HG03432 (cell line): Measurements from ENCODE around the gene SLC39A2.
"Not testable (repeated sequence)": the region's sequence is repeated elsewhere in the genome, so short reads cannot be mapped to it uniquely, and the experiment has no call there.

Source experiments
- ATAC-seq: cut with Tn5 transposase; IDR thresholded peaks from one replicate; pipeline ENCODE4 v1.9.1; 2021; ENCODE audit warnings: mild to moderate bottlenecking, moderate library complexity; ENCODE audit not compliant: unreplicated experiment

The SLC39A2 gene

DNA sequence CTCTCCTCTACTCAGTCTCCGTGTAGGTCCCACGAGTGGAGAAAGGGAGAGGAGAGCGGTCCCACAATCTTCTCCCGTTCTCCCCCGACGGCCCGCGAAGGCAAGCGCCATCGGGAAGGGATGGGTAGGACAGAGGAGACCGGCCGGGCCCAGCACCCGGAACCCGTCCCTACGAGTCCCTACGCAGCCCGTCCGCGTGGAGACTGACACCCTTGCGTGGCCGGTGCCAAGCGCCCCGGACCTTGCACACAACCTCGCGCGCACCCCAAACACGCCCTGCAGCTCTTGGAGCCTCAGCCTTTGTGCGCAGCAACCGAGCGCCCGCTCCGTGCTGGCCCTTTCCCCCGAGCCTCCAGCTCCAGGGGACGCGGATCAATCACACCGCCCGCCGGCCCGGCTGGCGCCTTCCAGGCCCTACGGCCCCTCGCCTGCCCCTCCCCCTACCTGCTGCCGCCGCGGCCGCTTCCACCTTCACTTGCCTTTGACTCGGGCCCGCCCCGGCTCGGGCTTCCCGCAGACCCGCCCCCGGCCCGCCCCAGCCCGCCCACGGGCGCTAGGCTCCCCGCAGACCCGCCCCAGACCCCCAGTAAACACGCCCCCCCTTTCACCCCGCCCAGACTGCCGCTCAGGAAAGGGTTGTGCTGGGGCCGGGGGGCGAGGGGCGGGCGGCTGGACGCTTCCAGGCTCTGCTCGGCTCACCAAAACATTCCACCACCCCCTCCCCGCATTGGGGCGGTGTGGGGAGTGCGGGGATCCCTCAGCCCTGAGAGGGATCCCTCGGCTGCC, 25.7 kb downstream of the SLC39A2 start, which contains the start of gene NDRG2:
Gene NDRG2 (minus strand): TSS at position 477 of the 786 bp plus-strand sequence. CDS start 1,746 bp downstream, outside the sequence.
- no peak for ATAC-seq

DNA sequence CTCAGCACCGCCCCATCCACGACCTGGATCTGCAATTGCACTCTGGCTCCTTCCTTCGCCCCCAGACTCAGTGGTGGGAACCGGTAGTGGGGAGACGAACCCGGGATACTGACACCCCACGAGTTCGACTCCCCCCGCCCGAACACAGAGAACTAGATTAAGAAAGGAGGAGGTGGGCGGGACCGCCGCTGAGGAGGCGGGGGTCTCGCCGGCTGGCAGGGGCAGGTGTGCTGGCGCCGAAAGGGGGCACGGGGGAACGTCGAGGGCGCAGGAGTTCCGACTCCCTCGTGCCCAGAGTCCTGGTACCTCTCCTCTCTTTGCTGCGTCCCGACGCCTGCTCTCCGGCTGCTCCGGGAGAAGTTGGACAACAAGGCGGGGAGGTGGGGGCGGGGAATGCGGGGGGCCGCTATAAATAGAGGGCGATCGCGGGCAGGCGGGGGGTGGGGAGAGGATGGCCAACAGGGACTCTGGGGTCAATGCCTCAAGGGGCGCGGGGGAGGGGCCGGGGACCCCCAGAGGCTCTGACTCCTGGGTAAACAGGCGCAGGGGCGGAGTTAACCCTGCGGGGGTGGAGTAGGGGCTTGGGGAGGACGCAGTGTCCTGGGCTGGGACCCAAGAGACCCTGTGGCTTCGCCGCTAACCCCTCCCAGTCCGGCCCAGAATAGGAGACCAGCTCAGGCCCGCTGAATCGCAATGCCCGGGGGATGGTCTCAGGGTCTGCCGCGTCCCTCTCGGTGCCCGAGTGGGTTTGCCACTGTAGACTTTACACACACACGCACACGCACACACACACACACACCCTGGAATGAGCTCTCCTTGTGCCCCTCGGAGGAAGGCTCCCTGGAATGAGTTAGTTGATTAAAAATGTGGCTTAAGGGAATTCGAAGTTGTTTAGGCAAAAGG, 26.5 kb downstream of the SLC39A2 start:
- no peak for ATAC-seq

DNA sequence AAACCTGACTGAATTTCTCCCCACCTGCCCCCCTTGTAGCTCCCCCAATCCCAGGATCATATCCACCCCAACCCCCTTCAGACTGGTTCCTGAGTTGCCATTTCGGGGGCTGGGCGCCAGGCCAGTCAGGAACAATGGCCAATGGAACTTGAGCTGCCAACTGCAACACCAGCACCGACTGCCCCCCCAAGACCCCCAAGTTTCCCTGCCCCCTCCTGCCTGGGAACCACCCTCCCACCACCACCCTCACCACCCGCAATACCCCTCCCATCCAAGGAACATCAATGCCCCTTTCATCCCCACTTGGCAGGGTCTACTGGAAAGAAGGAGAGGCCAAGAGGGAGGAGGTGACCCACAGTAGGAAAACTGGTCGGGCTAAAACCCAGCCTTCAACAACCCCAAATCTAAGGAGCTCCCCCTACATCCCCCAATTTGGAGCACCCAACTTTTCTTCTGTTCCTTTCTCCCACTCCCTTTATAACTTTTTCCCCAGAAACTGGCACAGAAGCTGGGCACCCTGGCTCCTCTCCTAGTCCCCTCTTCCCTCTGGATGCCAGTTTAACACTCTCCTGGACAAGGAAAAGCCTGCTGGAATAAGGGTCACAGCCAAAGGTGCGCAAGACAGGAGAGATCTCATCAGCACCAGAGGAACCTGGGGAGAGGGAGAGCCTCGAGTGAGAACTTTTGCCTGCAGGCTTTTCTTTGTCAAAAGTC, 27.3 kb downstream of the SLC39A2 start:
- no peak for ATAC-seq

DNA sequence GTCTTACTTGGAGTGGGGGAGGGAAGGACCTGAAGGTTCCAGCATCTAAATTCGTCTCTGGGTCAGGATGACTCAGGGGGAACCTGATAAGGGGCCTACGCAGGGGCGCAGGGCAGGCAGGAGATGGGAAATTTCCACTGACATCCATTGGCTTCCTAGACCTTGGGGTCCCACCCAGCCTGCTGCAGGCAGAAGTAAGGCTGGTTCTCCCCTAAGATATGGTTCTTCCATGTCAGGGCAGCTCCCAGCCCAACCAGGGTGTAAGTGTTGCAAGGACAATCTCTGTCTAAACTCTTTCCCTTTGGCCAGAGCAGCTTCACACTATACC, 27.9 kb downstream of the SLC39A2 start:
- ATAC-seq, result no peak

DNA sequence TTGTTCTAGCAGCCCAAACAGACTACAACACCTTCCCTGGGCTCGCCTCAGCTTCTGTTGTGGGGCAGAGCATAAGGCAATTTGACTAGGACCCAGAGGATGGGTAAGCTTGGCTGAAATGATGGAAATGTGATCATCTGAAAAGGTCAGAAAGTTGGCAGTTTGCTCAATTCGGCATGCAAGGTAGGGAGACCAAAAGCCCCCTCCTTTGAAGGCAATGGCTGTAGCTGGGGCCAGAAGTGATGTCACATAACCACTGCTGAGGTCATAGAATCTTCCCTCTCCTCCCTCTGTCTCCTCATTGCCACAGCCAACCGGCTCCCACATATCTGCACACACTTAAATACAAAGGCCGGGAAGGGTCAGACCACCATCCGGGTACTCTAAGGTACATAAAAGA, 30.8 kb downstream of the SLC39A2 start, which contains the start of gene TPPP2:
Gene TPPP2 (plus strand): TSS at position 301 of the 400 bp plus-strand sequence. CDS start 365 bp downstream, outside the sequence.
- no peak for ATAC-seq

DNA sequence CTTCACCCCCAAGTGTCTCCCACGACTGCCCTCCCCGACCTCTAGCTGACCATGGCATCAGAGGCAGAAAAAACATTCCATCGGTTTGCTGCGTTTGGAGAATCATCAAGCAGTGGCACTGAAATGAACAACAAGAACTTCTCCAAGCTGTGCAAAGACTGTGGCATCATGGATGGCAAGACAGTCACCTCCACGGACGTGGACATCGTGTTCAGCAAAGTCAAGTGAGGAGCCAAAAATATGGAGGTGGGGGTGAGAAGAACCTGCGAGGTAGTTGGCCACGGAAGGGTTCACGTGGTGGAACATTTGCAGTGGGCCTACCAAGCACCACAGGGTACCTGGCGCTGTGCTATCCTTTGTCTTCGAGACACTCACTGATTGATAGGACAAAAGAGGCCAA, 31.4 kb downstream of the SLC39A2 start:
- ATAC-seq, result no peak

DNA sequence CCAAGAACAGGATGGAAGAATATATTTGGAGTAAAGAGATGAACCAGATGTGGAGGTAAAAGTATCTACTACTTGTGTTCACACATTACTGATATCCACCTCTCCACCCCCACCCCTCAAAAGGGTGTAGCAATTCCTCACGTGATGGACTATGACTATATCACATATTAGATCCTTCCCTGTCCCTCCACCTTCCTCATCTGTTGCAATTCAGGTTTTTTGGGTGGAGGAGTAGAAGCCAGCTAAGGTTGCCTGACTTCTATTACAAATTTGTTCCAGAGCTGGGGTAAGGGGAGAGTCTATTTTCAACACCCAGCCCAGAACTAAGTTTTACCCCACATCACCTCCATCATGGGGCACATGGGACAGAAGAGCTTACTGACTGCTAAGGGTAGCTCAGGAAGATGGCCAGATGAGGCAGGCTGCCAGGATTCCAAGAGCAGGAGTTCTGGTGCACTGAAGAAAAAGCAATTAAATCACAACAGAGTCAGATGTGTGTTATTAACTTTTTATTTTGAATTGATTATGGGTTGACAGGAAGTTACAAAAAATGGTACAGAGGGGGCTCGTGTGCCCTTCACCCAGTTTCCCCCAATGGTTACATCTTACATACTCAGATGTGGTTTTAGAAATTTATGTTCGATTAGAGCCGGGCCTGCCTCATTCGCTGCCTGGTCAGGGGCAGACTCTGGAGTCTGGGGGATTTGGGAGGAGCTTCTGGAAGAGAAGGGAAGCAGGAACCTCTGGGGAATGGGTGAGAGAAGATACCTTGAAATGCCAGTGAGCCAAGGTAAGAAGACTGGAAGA, 33.4 kb downstream of the SLC39A2 start:
- no peak for ATAC-seq

DNA sequence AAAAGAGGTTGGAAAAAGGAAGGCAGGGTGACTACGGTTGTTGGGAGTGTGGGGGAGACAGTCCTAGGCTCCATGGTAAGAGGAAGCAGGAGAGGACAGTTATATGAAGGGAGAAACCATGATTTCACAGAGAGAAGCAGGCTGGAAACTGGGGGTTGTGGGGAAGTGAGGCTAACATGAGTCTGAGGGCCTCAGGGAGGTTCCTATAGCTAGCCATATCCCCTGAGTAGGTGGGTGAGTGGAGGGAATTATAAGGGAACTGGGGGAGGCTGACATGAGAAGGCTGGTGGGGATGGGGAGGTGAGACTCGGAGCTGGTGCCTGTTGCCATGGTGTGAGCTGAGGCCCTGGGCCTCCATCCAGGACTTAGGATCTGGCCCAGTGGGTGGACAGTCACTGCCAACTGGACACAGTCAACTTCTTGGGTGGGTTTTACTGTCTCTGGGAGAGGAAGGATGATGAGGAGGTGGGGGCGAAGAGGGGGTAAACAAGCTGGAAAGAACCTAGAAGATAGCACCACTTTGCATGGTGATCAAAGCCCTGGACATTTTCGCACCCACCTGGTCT, 34.1 kb downstream of the SLC39A2 start:
- no peak for ATAC-seq

DNA sequence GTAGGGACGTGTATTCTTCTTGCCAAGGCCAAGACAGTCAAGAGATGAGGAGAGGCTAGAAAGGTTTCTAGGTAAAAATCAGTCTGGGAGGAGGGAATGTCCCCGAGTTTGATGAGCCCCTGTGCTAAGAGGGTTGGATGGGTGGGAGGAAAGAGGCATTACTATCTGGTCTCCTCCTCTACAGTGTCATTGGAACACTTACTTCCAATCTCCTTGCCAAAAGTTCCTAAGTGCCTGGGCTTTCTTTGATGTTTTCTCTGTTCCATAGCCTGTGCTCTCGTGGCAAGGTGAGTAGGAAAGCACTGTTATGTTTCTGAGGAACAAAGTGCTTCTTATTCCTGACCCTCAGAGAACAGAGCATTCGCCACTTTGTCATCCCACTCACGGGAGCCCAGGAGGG, 35.6 kb downstream of the SLC39A2 start, which contains the start of gene RNASE13:
Gene RNASE13 (minus strand): TSS at position 101 of the 400 bp plus-strand sequence. CDS start 519 bp downstream, outside the sequence.
- ATAC-seq, result no peak

DNA sequence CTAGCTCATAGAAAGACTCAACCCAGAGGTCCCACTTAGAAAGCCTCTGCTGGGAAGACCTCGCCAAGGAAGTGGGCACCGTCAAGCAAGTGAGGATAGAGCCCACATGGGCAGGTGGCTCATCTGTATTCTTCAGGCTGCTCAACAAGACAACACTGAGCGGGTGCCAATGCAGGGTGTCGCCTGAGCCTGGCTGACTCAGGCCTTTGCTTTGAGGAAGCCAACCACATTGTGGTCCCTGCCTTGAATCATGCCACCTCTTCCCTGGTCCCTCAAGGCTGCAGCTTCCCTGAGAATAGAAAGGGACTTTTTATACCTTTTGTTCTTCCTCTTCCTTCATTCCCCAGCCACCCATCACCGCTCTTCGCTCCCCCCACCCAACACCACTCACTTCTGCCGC, 37.7 kb downstream of the SLC39A2 start:
- ATAC-seq, result no peak

DNA sequence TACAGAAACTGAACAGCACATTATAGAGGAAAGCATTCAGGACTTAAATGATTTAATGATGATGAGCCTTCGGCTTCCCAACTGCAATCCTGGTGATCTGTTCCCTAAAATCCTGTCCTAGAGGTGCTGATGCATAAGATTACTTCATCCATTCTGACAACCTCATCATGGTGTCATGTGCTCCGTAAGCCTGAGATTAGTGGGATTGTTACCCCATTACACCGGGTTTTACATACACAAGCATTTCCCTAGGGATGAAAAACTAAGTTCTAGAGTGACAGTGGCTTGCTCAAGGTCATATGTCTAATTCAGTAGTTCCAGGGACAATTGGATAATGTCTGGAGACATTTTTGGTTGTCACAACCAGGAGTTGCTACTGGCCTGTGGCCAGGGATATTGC, 38.1 kb downstream of the SLC39A2 start:
- ATAC-seq, result no peak

DNA sequence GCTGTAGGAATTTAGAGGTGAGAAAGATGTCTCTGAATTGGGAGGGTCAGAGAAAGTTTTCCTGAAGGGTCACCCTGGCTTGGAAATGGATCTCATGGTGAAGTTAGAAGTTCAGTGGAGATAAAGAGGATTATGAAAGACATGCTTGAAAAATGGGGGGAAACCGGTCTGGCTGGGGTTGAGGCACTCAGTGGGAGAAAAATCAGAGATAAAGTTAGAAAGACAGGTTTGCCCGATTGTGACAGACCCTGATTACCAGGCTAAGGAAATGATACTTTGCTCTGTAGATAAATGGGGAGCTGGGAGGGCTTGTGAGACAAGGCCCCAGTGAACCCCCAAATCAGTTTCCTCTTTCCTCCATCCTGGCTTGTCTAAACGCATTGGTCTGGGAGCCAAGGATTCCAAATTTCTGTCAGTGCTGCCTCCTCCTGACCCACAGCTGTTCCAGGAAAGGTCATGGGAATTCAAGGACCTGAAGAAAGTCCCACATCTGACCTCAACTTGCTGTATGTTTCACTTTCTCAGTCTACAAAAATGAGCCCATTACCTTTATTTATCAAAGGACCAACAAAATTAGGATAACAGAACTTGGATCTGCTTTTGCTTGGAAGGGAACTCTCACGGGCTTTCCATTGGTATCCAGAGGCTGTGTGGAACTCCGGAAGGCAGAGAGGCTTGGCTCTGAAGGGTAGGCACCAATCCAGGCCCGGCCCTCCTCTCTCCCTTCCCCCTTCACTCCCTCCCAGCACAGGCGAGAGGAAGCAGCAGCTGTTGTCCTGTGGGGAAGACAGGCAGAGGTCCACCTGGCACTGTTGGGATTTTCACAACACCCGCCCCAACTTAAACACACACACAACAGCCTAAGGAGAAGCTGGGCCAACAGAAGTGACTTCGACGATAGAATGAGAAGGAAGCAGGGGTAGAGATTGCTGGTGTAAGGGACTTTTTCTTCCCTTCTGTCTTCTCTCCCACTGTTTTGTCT, 39.6 kb downstream of the SLC39A2 start:
- ATAC-seq, result no peak

DNA sequence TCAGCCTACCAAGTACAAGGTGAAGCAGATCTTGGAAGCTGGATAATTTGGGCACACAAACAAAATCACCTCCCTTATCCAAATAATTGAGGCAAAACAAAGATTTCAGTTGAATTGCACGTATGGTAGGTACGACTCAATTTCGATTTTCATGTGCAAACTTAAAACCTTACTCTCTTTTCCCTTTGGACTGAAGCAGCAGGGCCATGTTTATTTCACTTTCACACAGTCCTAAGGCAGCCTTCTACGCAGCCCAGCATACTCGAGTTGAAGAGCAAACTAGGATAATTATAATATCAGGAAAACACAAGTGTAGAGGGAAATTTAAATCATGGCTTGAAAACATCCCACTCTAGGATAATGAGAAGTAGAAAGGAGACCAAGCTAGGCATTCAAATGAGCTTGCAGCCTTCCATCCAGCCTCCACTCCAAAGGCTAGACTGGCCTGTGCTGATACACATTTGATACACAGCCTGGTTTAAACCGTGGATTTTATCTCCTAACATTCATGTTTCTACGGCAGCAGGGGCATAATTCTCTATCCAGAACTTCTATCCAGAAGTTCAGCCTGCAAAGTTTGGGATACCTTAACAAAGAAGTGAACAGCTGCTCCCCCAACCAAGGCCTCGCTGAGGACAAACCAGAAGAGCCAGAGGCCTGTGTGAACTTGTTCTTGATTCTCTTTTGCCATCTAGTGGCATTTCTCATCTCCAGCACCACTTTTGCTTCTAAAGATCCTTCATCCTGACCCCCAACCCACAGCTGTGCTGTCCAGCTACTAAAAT, 40.7 kb downstream of the SLC39A2 start:
- no peak for ATAC-seq

DNA sequence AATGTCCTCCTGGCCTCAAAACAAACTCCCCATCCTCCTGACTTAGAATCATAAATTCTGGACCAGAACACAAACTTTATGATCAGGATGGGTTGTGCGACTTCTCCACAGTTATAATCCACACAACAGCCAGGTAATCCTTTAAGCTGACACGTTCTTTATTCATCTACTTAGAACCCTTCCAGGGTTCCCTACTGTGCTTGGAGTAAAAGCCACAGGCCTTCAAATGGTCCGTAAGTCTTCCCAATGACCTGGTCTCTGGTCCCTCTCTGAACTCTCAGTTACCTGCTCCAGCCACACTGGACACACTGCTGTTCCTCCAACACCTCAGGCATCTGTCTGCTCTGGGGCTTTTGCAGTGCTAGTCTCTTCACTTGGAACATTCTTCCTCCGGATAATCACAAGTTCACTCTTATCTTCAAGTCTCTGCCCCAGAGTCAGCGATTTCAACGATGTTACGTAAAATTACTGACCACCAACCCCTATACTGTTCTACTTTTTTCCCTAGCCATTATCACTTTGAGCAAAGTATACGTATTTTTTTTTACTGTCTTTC, 41.4 kb downstream of the SLC39A2 start:
- ATAC-seq, result no peak

DNA sequence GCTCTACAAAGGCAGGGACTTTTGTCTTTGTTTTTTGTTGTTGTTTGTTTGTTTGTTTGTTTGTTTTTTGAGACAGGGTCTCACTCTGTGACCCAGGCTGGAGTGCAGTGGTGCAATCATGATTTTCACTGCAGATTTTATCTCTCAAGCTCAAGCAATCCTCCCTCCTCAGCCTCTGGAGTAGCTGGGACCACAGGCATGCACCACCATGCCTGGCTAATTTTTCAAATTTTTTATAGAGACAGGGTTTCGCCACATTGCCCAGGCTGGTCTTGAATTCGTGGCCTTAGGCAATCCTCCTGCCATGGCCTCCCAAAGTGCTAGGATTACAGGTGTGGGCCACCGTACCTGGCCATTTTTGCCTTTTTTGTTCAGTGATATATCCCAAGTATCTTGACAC, 41.8 kb downstream of the SLC39A2 start:
- ATAC-seq, result not testable (repeated sequence)

DNA sequence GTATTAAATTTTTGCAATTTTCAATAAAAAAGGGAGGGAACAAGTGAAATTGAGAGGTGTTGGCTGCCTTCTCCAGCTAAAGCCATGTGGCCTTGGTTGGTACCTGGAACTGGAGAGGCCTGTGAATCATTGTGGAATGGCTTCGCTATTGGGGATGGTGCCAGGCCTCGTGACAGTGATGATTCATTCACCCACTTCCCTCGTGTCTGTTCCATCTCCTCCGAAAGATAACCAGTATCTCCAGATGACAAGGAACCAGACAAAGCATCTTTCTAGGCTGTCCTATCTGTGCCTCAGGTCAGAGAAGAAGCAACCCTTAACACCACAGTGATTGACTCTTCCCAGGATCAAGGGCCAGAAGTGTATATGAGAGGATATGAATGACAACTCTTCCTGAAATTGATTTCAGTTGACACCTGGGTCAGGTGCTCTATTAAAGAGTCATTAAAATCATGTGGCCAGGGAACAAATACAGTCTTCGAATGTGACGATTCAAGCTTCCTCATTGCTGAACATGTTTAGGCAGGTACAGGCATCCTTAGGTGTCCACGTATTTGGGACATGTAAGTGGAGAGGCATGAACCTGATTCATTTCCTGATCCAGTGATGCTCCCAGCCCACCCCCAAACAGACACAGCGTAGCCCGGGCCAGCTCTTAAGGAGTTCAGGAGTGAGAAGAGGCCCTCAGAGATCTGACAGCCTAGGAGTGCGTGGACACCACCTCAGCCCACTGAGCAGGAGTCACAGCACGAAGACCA, 42.8 kb downstream of the SLC39A2 start, which contains the start of gene RNASE7:
Gene RNASE7 (plus strand): TSS at position 687 of the 758 bp plus-strand sequence. CDS start 631 bp downstream, outside the sequence.
- no peak for ATAC-seq

DNA sequence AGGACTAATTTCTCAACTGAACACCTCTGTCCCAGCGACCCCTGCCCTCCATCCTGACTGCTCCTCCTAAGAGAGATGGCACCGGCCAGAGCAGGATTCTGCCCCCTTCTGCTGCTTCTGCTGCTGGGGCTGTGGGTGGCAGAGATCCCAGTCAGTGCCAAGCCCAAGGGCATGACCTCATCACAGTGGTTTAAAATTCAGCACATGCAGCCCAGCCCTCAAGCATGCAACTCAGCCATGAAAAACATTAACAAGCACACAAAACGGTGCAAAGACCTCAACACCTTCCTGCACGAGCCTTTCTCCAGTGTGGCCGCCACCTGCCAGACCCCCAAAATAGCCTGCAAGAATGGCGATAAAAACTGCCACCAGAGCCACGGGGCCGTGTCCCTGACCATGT, 43.8 kb downstream of the SLC39A2 start:
- ATAC-seq, result no peak
